ENCODE measurements around the gene PAX3.

- TF ChIP-seq CTCF (IDR thresholded peaks at IDR 0.05) (no peak), POLR2A (IDR thresholded peaks at IDR 0.05) (no peak), POLR2AphosphoS5 (IDR thresholded peaks at IDR 0.05) (no peak)
These were observed 12.7 kb upstream of the PAX3 start for GRCh38 chr2:222311319-222311977.

All from upper lobe of left lung (tissue), 4 donors.